Loucy (cell line): ENCODE measurements around the gene DLL1.

Experiments
- H2AFZ ChIP-seq: fragments of 200-600 bp; sonication (generic); 2 replicates; pipeline ENCODE4 v1.6.0; 2016; ENCODE audit warnings: antibody characterized with exemption, mild to moderate bottlenecking, low read length, moderate library complexity
- H3F3A ChIP-seq: fragments of 200-600 bp; 2 replicates; pipeline ENCODE4 v1.6.0; 2016; ENCODE audit warnings: antibody characterized with exemption, low read depth, mild to moderate bottlenecking
- H3K27me3 ChIP-seq: fragments of 200-600 bp; sonication (generic); 2 replicates; pipeline ENCODE4 v1.6.1; 2014; ENCODE audit warnings: low read length, mild to moderate bottlenecking; ENCODE audit not compliant: insufficient read depth, poor library complexity, severe bottlenecking
- H3K36me3 ChIP-seq: fragments of 200-600 bp; sonication (generic); 2 replicates; pipeline ENCODE4 v1.6.1; 2016; ENCODE audit warnings: low read length; ENCODE audit not compliant: insufficient read depth
- H3K4me1 ChIP-seq: fragments of 200-600 bp; sonication (generic); 2 replicates; pipeline ENCODE4 v1.5.1; 2014; ENCODE audit warnings: low read length, mild to moderate bottlenecking; ENCODE audit not compliant: insufficient read depth, poor library complexity, severe bottlenecking
- H3K4me2 ChIP-seq: fragments of 200-600 bp; sonication (generic); 2 replicates; pipeline ENCODE4 v1.6.0; 2014; ENCODE audit warnings: antibody characterized with exemption, low read length, low read depth, mild to moderate bottlenecking; ENCODE audit not compliant: poor library complexity, severe bottlenecking
- H3K4me3 ChIP-seq: fragments of 200-600 bp; sonication (generic); 2 replicates; pipeline ENCODE4 v1.5.1; 2014; ENCODE audit warnings: low read length, mild to moderate bottlenecking, mixed read lengths; ENCODE audit not compliant: poor library complexity, severe bottlenecking
- H3K79me2 ChIP-seq: fragments of 200-600 bp; sonication (generic); 2 replicates; pipeline ENCODE4 v1.6.1; 2014; ENCODE audit warnings: low read length; ENCODE audit not compliant: insufficient read depth
- H3K9ac ChIP-seq: fragments of 200-600 bp; sonication (generic); 2 replicates; pipeline ENCODE4 v1.6.0; 2014; ENCODE audit warnings: mild to moderate bottlenecking, low read depth, low read length, moderate library complexity; ENCODE audit not compliant: poor library complexity, severe bottlenecking
- H3K9me2 ChIP-seq: fragments of 200-600 bp; sonication (generic); replicated peaks from 2 replicates; pipeline ENCODE4 v1.6.1; 2016; ENCODE audit warnings: low read depth, low read length, mixed read lengths
- H3K9me3 ChIP-seq: fragments of 200-600 bp; sonication (generic); 2 replicates; pipeline ENCODE4 v1.6.1; 2014; ENCODE audit warnings: mild to moderate bottlenecking, antibody characterized with exemption, low read length, low read depth; ENCODE audit not compliant: insufficient read depth
- H4K20me1 ChIP-seq: fragments of 200-600 bp; sonication (generic); 2 replicates; pipeline ENCODE4 v1.6.0; 2014; ENCODE audit warnings: antibody characterized with exemption, low read length, mild to moderate bottlenecking; ENCODE audit not compliant: insufficient read depth, poor library complexity, severe bottlenecking
- EZH2phosphoT487 ChIP-seq: fragments of 200-600 bp; IDR thresholded peaks from 2 replicates; pipeline ENCODE4 v1.6.1; 2018; ENCODE audit warnings: antibody characterized with exemption, mild to moderate bottlenecking, moderate library complexity, borderline replicate concordance
- TF ChIP-seq, protein P1 (sequence below): fragments of 200-600 bp; sonication (generic); conservative IDR thresholded peaks from 2 replicates; pipeline ENCODE4 v1.5.1; 2014; ENCODE audit warnings: mild to moderate bottlenecking, antibody characterized with exemption, low read length

DLL1 gene

DNA sequence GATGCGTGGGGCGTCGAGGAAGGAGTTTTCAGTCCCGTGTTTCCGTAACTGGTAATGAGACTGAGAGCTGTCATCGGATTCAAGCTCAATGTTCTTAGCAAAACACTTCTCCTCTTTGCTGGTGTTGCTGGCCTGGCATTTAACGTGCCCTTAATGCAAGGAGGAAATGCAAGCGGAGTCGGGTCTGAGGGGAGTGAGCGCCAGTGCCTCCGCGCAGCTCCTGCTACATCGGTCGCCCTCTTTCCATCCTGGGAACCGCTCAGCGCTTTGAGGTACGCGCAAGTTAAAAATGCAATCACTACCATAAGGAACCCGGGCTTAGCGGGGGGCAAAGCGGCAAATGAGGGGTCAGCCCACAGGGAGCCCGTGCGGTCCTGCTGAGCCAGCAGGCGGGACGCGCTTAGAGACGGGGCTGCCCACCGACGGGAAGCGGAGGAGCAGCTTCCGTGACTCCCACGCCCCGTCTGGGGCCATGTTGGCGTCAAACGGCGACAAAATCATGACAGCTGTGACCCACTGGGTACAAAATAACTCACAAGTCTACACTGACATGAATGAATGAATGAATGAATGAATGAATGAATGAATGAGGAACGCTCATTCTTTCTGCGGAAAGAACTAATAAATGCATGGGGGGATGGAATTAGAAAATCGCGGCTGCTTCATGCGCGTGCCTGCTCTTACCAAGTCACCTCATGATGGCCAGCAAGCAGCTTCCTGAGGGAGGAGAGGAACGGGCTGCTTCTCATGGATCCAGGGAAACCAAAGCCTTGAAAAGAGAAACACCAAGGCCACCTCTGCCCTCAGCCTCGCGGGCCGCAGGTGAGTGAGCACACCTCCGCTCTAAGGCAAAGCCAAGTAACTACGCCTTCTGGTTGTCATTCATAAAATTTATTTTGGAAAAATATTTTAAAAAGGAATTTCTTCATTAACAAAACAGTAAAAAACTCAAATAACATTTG lies 9.3 kb downstream of the DLL1 start:
- TF ChIP-seq, protein P1, sequence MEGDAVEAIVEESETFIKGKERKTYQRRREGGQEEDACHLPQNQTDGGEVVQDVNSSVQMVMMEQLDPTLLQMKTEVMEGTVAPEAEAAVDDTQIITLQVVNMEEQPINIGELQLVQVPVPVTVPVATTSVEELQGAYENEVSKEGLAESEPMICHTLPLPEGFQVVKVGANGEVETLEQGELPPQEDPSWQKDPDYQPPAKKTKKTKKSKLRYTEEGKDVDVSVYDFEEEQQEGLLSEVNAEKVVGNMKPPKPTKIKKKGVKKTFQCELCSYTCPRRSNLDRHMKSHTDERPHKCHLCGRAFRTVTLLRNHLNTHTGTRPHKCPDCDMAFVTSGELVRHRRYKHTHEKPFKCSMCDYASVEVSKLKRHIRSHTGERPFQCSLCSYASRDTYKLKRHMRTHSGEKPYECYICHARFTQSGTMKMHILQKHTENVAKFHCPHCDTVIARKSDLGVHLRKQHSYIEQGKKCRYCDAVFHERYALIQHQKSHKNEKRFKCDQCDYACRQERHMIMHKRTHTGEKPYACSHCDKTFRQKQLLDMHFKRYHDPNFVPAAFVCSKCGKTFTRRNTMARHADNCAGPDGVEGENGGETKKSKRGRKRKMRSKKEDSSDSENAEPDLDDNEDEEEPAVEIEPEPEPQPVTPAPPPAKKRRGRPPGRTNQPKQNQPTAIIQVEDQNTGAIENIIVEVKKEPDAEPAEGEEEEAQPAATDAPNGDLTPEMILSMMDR: no peak
- TF ChIP-seq EZH2phosphoT487: no peak
- Histone ChIP-seq H4K20me1 (no peaks in the 10 kb centered on the region), H3F3A (no peaks in the 10 kb centered on the region), H3K9me3 (no peaks in the 10 kb centered on the region), H3K79me2 (no peaks in the 10 kb centered on the region), H2AFZ (no peak overlapping the region), H3K9ac (no peak overlapping the region), H3K4me2 (no peak overlapping the region), H3K4me3 (no peak overlapping the region), H3K4me1 (peaks cover 34% of the 10 kb centered on the region), H3K36me3 (no peaks in the 10 kb centered on the region), H3K9me2 (no peaks in the 10 kb centered on the region), H3K27me3 (no peaks in the 10 kb centered on the region)

DNA sequence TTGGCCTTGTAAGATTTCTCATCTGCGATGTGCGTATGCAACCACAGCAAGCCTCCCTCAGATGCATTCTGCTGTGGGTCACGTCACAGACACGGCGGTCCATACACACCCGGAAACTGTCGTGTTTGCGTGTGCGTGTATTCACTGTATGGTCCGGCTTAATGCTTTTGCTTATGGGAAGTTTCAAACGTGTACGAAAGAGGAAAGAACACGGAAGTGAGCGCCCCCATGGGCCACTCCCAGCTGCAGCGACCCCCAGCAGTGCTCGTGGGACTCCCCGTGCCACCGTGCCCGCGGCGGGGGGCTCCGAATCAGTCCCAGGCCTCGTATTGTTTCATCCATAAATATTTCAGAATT lies 10.2 kb downstream of the DLL1 start:
- Histone ChIP-seq H2AFZ (no peak overlapping the region), H3K36me3 (no peaks in the 10 kb centered on the region), H4K20me1 (no peaks in the 10 kb centered on the region), H3K9ac (no peak overlapping the region), H3K9me2 (no peaks in the 10 kb centered on the region), H3K79me2 (no peaks in the 10 kb centered on the region), H3K9me3 (no peaks in the 10 kb centered on the region), H3K4me2 (no peak overlapping the region), H3K4me3 (no peak overlapping the region), H3F3A (no peaks in the 10 kb centered on the region), H3K27me3 (no peaks in the 10 kb centered on the region), H3K4me1 (peaks cover 34% of the 10 kb centered on the region)
- TF ChIP-seq, protein P1: no peak
- no peak for TF ChIP-seq EZH2phosphoT487

DNA sequence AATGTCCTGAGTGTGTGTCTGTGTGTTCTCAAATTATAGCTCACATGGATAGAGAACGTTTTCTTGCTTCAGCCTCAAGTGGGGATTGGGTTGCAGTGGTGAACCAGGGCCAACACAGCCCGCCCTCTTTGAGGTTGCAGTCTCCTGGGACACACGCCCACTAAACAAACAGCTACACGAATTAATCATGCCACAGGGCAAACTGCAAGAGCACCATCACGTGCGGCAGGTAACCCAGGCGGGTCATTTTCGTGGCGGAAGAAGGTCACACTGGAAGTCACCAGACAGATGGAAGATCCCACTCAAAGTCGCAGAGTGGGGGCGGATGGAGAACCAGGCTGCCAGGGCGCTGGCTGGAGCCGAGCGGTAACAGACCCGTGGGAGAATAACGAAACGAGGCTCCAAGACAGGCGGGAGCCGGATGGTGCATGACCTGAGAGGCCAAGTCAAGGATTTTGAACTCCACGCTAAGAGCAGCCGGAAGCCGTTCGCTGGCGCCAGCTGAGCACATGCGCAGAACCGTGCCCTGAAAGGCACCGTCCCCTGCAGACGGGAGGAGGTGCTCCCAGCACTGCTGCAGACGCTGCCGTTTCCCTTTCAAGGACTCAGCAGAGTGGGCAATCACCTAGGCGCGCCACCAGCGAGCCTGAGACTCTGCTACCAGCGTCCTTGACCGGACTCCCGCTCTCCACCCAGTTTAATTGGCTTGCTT lies 10.7 kb downstream of the DLL1 start:
- H3K4me3 ChIP-seq: no peak overlapping the region
- H3K9me3 ChIP-seq: no peaks in the 10 kb centered on the region
- H3K36me3 ChIP-seq: no peaks in the 10 kb centered on the region
- H3K4me1 ChIP-seq: peaks cover 34% of the 10 kb centered on the region
- peak overlapping the region; percentile 35 for H3K9ac ChIP-seq
- no peak overlapping the region for H2AFZ ChIP-seq
- H3K79me2 ChIP-seq: no peaks in the 10 kb centered on the region
- H3K9me2 ChIP-seq: no peaks in the 10 kb centered on the region
- no peaks in the 10 kb centered on the region for H3K27me3 ChIP-seq
- H3K4me2 ChIP-seq: peak overlapping the region; percentile 77
- no peaks in the 10 kb centered on the region for H3F3A ChIP-seq
- no peaks in the 10 kb centered on the region for H4K20me1 ChIP-seq
- no peak for TF ChIP-seq EZH2phosphoT487
- TF ChIP-seq, protein P1: no peak
